Measurements from ENCODE around the gene SPSB3. TPM values are rescaled to one million over a fixed set of nuclear protein-coding genes. Genes with fewer than 3 reads are reported as not detected.

The SPSB3 gene
- total RNA-seq, 4 donors from 2014 or later, result 14.7 to 102 (median 64.5) TPM

DNA sequence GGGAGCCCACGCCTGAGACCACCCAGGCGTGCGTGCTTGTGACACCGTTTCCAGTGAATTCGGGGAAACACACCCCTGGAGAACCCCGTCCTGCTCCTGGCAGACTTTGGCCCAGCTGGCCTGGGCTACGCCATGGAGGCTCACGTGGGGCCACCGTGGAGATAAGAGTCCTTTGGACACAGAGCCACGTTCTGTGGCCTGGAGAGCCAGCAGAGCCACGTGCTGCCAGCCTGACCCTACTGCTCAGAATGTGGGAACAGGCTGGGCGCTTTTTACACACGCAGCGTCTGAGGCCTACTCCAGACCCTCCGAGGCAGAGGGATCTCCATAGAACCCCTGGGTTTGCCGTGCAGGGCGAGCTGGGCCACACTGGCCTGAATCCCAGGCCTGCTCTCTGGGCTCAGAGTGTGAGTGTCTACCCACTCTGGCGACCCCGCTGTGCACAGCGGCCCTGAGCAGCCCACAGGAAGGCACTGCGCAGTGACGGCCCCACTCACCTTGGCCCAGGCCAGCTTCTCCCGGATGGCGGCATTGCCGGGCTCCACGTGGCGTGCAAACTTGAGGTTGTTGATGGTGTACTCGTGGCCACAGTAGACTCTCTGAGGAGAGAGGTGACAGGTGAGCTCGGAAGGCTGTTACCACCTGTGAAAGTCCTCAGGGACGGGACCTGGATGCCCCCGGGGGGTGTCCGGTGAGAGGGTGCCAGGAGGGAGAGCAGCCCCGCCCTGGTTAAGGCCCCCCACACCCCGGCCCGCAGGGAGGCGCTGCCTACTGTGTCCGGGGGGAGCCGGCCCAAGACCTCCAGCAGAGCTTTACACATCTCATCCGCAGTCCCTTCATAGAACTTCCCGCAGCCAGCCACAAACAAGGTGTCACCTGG lies 34.3 kb upstream of the SPSB3 start:
- TF ChIP-seq CTCF (IDR thresholded peaks at IDR 0.05; ENCODE audit: low read depth), result no peak

- TF ChIP-seq CTCF (IDR thresholded peaks at IDR 0.05; ENCODE audit: low read depth), result no peak
Observed at GRCh38 chr16:1815461-1815860, 33.1 kb upstream of the SPSB3 start.

DNA sequence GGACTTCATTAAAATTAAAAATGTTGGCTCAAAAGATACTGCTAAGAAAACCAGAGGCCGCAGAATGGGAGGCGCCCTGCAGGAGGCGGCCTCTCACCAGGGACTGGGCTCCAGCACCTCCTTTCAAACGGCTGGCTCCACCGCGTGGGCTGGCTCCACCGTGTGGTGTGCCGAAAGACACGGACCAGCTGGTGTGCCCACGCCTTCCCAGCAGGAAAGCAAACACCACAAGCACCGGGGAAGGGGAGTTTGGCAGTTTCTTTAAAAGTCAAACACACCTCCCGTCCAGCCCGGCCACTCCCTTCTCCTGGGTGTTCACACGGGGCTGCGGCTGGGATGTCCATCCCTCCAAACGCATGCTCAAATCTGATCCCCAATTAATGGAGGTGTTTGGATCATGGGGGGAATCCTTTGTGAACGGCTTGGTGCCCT lies 30.4 kb upstream of the SPSB3 start:
- TF ChIP-seq CTCF (IDR thresholded peaks at IDR 0.05; ENCODE audit: low read depth), result no peak

- no peak for TF ChIP-seq CTCF (IDR thresholded peaks at IDR 0.05; ENCODE audit: low read depth)
Observed at GRCh38 chr16:1810536-1810935, 28.2 kb upstream of the SPSB3 start.

GRCh38 chr16:1810106-1810505 lies 27.7 kb upstream of the SPSB3 start:
- no peak for TF ChIP-seq CTCF (IDR thresholded peaks at IDR 0.05; ENCODE audit: low read depth)

DNA sequence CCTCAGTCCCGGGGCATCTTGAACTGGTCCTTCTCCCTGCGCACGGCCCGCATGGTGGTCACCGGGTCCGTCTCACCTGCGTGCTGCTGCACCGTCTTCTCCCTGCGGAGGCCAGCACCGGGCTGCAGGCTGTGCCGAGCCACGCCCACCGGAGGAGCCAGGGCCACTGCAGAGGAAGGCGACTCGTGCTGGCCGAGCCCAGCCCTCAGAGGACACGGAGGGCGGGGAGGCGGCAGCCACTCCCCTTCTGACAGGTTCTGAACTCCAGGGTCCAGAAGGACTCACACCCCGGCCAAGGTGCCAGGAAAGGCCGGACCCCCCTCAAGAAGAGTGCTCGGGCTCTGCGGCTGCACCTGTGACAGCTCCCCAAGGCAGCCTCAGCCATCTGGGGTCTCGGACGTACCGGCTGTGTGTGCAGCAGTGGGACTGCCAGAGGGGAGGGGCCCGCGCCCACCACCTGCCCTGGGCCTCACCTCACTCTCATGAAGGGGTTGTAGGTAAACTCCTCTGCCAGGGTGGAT lies 27.0 kb upstream of the SPSB3 start:
- TF ChIP-seq CTCF (IDR thresholded peaks at IDR 0.05; ENCODE audit: low read depth), result no peak

- TF ChIP-seq CTCF (IDR thresholded peaks at IDR 0.05; ENCODE audit: low read depth), result no peak
Observed at GRCh38 chr16:1808691-1809090, 26.3 kb upstream of the SPSB3 start.
